BE2C (cell line): ENCODE measurements around the gene FBN1.

Source experiments
- DNase-seq: peaks from one replicate; pipeline ENCODE4 v3.0.0-alpha.2; 2020
- H3K27me3 ChIP-seq: fragments of 250-450 bp; sonication (Bioruptor Pico); 2 replicates; pipeline ENCODE4 v1.5.1; 2020; ENCODE audit warnings: mild to moderate bottlenecking
- H3K36me3 ChIP-seq: fragments of 250-450 bp; sonication (Bioruptor Pico); 2 replicates; pipeline ENCODE4 v1.5.1; 2020; ENCODE audit warnings: mild to moderate bottlenecking
- H3K4me1 ChIP-seq: fragments of 250-450 bp; sonication (Bioruptor Pico); 2 replicates; pipeline ENCODE4 v1.5.1; 2020
- H3K4me3 ChIP-seq: 2 replicates; pipeline ENCODE4 v1.5.1; 2011; ENCODE audit warnings: low read depth, low read length
- H3K9me3 ChIP-seq: fragments of 250-450 bp; sonication (Bioruptor Pico); 2 replicates; pipeline ENCODE4 v1.5.1; 2020
- TF ChIP-seq, protein P1 (sequence below): IDR thresholded peaks from 2 replicates; pipeline ENCODE4 v1.5.1; 2012; ENCODE audit warnings: mild to moderate bottlenecking, low read depth, low read length

Gene FBN1

DNA sequence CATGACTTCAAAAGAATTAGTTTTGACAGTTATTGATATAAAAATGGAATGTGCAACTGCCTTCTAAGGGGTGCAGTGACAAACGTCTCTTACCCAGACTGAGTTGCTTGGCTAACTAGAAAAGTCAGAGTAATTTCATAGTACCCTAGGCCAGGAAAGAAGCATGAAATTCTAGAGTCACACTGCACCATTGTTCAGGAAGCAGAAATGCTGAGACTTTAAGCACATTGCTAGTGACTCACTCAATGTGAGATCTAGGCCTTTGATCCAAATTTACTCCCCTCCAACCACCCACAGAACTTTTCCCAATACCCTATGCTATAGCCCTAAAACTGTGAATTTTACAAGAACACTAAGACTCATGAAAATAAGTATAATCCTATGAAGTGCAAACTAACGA lies 203.5 kb downstream of the FBN1 start:
- no peaks in the 10 kb centered on the region for H3K36me3 ChIP-seq
- H3K4me1 ChIP-seq: no peaks in the 10 kb centered on the region
- H3K27me3 ChIP-seq: no peaks in the 10 kb centered on the region
- DNase-seq: no peak
- H3K4me3 ChIP-seq: no peak overlapping the region
- no peaks in the 10 kb centered on the region for H3K9me3 ChIP-seq
- TF ChIP-seq, protein P1, sequence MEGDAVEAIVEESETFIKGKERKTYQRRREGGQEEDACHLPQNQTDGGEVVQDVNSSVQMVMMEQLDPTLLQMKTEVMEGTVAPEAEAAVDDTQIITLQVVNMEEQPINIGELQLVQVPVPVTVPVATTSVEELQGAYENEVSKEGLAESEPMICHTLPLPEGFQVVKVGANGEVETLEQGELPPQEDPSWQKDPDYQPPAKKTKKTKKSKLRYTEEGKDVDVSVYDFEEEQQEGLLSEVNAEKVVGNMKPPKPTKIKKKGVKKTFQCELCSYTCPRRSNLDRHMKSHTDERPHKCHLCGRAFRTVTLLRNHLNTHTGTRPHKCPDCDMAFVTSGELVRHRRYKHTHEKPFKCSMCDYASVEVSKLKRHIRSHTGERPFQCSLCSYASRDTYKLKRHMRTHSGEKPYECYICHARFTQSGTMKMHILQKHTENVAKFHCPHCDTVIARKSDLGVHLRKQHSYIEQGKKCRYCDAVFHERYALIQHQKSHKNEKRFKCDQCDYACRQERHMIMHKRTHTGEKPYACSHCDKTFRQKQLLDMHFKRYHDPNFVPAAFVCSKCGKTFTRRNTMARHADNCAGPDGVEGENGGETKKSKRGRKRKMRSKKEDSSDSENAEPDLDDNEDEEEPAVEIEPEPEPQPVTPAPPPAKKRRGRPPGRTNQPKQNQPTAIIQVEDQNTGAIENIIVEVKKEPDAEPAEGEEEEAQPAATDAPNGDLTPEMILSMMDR: no peak

DNA sequence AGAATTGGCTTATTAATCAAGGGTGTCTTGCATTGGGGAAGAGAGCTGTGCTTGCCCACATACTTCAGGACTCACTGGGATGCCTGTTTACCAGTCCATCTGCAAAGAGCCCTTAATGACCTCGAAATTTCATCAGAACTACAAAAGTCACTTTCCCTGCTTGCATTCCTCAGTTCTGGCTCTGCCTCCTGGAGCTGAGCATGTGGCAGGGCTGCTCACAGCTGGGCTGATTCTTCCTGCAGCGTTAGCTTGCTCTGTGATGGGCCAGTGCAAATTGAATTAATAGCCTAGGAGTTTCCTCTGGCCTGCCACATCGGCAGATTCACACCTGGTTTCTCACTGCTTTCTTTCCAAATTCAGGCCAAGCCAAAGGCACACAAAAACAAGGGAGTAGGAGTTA lies 205.4 kb downstream of the FBN1 start:
- H3K4me1 ChIP-seq: no peaks in the 10 kb centered on the region
- TF ChIP-seq, protein P1: no peak
- no peaks in the 10 kb centered on the region for H3K36me3 ChIP-seq
- peak; percentile 39 for DNase-seq
- no peak overlapping the region for H3K4me3 ChIP-seq
- no peaks in the 10 kb centered on the region for H3K27me3 ChIP-seq
- no peaks in the 10 kb centered on the region for H3K9me3 ChIP-seq

DNA sequence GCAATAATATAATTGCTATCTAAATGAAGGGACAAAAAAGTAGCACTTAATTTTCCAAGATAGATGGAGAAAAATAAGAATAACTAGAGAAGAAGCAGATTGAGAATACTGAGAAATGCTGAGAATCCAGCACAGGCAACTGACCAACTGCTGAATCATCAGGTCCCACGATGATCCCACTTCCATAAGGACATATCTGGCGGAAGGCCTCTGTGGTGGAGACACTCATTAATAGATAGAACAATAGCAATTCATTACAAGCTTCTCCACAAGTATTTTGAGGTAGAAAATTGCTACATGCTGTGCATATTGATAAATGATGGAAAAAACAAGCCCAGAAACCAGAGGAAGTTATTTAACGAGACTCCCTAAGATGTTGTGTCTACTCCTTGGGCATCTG lies 208.3 kb downstream of the FBN1 start:
- H3K4me1 ChIP-seq: no peaks in the 10 kb centered on the region
- no peaks in the 10 kb centered on the region for H3K27me3 ChIP-seq
- H3K4me3 ChIP-seq: no peak overlapping the region
- H3K36me3 ChIP-seq: no peaks in the 10 kb centered on the region
- no peaks in the 10 kb centered on the region for H3K9me3 ChIP-seq
- TF ChIP-seq, protein P1: no peak
- DNase-seq: no peak

DNA sequence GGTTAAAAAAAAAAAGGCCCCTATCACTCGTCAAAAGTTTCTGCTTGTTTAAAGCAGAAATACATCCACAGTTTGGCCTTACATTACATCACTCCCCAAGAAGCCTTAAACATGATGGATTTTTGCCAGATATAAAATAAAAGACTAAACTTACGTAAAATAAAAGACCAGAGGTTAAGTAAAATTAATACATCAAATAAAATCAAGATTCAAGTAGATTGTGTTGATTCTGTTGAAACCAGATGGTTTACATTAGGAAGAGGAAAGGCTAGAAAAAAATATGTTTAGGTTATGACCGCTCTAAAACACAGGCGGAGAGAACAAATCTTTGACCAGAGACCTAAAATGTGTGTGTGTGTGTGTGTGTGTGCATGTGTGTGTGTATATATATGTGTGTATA lies 210.2 kb downstream of the FBN1 start:
- no peaks in the 10 kb centered on the region for H3K27me3 ChIP-seq
- no peaks in the 10 kb centered on the region for H3K36me3 ChIP-seq
- H3K4me3 ChIP-seq: no peak overlapping the region
- TF ChIP-seq, protein P1: no peak
- DNase-seq: no peak
- no peaks in the 10 kb centered on the region for H3K4me1 ChIP-seq
- no peaks in the 10 kb centered on the region for H3K9me3 ChIP-seq

DNA sequence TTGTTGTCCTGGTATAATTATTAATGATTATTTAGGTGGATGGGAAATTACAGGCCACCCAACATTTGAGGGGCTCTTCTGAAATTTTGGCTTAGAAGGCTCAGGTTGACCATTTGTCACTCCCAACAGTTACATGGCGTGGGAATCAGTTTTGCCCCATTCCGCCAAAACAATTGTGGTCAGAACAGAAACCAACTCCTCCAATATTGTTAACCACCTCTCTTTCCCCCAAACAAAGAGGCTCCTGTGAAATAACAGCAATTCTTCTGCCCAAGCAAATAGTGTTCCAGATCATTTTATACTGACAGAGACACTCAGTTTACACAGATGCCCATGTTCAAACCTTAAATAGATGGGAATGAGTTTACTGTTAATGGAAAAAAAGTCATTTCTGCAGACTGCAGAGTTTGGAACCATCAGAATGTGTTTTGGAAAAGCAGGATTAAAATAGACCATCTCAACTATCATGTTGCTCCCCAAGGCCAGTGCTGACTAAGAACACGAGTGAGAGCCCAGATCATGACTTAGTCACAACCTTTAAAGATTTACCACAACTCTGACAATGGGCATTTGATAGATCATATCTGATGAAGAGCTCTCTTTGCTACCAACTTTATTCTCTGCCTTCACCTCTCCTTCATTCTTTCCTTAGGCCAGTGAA lies 212.2 kb downstream of the FBN1 start:
- no peaks in the 10 kb centered on the region for H3K36me3 ChIP-seq
- DNase-seq: no peak
- H3K4me3 ChIP-seq: no peak overlapping the region
- TF ChIP-seq, protein P1: no peak
- H3K4me1 ChIP-seq: no peaks in the 10 kb centered on the region
- H3K27me3 ChIP-seq: no peaks in the 10 kb centered on the region
- H3K9me3 ChIP-seq: no peaks in the 10 kb centered on the region

DNA sequence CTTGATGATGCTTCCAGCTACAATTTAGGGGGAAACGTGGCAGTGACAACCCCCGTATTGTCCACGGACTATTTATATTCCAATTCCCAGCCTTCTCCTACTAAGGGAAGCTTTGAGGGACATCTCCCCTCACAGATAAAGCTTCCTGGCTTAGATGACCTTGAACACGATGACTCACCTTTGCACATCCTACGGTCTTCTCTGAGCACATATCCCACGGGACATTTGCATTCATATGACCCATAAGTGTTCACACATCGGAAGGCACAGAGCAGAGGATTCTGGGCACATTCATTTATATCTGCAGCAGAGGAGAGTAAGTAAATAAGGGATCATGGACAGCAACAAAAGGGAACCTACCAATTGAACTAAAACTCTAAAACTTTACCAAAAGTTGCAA lies 212.8 kb downstream of the FBN1 start:
- H3K4me3 ChIP-seq: no peak overlapping the region
- no peak for DNase-seq
- H3K4me1 ChIP-seq: no peaks in the 10 kb centered on the region
- no peaks in the 10 kb centered on the region for H3K27me3 ChIP-seq
- H3K9me3 ChIP-seq: no peaks in the 10 kb centered on the region
- TF ChIP-seq, protein P1: no peak
- no peaks in the 10 kb centered on the region for H3K36me3 ChIP-seq
